Measurements from ENCODE around the gene NT5DC2.

NT5DC2 gene

DNA sequence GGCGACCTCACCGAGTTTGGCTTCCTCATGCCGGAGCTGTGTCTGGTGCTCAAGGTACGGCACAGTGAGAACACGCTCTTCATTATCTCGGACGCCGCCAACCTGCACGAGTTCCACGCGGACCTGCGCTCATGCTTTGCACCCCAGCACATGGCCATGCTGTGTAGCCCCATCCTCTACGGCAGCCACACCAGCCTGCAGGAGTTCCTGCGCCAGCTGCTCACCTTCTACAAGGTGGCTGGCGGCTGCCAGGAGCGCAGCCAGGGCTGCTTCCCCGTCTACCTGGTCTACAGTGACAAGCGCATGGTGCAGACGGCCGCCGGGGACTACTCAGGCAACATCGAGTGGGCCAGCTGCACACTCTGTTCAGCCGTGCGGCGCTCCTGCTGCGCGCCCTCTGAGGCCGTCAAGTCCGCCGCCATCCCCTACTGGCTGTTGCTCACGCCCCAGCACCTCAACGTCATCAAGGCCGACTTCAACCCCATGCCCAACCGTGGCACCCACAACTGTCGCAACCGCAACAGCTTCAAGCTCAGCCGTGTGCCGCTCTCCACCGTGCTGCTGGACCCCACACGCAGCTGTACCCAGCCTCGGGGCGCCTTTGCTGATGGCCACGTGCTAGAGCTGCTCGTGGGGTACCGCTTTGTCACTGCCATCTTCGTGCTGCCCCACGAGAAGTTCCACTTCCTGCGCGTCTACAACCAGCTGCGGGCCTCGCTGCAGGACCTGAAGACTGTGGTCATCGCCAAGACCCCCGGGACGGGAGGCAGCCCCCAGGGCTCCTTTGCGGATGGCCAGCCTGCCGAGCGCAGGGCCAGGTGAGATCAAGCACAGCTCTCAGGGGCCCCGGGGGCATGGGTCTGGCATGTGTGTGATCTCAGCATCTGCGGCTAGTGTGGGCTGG lies 45.6 kb downstream of the NT5DC2 start:
- DNase-seq (ENCODE audit: low spot score), result no peak

DNA sequence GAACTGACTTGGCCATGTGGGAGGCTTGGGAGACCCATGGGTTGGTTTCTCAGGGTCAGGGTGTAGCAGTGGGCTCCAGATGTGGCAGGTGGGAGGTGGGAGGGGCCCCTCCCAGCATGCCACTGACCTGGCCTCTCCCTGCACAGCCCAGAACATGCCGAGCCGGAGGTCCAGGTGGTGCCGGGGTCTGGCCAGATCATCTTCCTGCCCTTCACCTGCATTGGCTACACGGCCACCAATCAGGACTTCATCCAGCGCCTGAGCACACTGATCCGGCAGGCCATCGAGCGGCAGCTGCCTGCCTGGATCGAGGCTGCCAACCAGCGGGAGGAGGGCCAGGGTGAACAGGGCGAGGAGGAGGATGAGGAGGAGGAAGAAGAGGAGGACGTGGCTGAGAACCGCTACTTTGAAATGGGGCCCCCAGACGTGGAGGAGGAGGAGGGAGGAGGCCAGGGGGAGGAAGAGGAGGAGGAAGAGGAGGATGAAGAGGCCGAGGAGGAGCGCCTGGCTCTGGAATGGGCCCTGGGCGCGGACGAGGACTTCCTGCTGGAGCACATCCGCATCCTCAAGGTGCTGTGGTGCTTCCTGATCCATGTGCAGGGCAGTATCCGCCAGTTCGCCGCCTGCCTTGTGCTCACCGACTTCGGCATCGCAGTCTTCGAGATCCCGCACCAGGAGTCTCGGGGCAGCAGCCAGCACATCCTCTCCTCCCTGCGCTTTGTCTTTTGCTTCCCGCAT lies 46.4 kb downstream of the NT5DC2 start:
- no peak for DNase-seq (ENCODE audit: low spot score)

DNA sequence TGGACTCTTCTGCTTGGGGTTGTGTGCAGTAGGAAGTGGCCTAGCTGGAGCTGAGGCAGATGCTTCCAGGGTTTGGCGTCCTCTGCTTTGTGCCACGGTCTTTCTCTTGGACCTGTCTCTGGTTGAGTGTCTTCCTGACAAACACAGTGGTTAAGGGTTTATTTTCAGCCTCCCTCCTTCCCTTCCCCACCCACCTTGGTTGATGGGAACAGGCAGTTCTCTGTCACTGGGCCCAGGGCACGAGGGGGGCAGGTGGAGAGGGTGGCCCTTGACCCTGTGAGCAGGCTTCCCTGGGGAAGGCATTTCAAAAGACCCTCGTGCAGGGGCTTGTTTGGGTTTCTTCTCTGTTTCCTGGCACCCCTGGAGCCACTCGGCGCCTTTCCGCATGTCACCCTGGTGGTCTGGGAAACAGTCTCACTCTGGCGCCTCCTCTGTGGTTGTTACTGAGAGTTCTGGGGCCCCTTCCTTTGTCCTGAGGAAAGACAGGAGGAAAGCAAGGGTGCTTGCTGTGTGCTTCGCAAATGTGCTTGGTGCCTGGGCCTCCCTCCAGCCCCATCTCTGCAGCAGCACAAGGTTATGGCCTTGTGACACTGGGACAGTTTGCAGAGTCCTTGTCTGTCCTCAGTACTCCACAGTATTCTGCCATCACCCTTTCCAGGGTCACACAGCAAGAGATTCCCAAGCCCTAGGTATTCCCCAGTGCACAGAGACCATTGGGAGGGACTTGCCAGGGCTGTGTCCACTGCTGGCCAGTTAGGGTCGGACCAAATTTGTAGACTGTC lies 48.8 kb downstream of the NT5DC2 start:
- no peak for DNase-seq (ENCODE audit: low spot score)

DNA sequence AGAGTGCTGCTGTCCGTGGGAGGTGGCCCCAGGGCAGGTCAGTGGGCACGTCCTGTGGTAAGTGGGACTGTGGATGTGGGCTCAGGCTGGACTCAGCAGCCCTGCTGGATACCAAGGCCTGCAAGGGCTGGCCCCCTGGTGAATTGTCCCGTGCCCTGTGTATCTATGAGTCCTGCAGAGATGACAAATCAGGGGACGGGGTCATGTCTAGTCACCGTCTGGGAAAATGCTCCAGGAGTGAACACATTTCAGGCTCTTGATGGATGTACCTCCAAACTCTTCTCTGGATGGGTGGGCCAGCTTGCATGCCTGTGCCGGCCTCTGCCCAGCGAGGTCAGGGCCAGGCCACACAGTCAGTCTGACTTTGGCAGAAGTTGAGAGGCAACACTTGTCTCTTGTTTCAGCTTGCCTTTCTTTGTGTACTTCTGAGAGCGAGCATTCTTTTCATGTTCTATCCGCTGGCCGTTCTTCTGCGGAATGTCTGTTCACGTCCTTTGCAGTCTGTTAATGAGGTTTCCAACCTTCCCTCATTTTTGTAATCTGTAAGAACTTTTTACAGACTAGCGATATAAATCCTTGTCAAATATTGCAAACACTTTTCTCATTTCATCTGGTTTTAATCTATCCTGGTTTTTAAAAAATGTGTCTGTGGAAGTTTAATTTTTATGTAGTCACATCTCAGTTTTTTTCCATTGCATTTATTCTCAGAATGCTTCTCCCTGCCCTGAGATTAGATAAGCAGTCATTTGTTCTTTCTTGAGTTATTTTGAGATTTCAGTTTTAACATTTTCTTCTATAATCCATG lies 49.9 kb downstream of the NT5DC2 start:
- DNase-seq (ENCODE audit: low spot score), result peak; percentile 66

DNA sequence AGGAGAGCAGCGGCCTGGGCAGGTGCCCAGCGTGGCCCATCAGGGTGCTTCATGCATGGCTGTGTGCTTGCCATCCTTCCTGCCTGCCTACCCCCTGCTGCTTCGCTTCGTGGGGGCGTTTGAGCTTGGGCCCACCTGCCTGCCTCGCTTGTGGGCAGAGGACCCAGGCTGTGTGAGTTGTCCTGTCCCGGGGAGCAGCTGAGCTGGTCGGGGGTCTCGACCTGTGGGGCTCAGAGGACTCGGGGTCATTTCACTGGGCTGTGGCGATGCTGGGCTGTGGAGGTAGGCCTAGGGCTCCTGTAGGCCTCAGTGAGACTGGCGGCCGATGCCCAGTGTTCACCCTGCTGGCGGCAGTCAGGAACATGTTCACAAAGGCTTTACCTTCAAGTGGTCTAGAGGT lies 50.6 kb downstream of the NT5DC2 start:
- DNase-seq (ENCODE audit: low spot score), result no peak

DNA sequence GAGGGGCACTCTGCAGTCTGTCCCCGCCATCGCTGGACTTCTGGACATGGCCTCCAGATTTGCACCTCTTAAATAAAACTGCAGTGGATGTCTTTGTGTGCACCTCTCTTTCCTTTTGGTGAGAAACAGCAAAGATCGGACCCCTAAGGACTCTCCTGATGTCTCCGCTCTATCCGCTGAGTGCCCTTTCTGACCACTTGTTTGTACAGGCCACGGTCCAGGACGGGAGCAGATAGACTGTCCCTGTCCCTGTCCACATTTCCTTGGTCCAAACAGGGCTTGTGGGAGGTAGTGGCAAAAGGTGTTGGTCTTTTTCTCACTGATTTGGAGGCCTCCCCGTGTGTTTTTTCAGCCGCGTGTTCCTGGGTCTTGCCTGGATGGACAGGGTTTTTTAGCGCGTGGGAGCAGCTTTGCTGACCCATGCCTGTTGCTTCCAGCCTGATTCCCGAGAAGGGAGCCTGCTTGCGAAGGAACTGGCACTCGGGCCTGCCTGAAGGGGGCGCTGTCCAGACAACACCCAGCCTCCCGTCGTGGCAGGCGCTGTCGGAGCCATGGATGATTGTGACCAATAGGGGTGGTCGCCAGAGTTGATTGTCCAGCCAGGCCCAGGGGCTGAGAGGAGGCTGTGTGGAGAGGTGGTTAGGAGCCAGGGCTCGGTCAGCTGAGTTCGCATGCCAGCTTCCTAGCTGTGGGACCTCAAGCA lies 51.7 kb downstream of the NT5DC2 start:
- no peak for DNase-seq (ENCODE audit: low spot score)

DNA sequence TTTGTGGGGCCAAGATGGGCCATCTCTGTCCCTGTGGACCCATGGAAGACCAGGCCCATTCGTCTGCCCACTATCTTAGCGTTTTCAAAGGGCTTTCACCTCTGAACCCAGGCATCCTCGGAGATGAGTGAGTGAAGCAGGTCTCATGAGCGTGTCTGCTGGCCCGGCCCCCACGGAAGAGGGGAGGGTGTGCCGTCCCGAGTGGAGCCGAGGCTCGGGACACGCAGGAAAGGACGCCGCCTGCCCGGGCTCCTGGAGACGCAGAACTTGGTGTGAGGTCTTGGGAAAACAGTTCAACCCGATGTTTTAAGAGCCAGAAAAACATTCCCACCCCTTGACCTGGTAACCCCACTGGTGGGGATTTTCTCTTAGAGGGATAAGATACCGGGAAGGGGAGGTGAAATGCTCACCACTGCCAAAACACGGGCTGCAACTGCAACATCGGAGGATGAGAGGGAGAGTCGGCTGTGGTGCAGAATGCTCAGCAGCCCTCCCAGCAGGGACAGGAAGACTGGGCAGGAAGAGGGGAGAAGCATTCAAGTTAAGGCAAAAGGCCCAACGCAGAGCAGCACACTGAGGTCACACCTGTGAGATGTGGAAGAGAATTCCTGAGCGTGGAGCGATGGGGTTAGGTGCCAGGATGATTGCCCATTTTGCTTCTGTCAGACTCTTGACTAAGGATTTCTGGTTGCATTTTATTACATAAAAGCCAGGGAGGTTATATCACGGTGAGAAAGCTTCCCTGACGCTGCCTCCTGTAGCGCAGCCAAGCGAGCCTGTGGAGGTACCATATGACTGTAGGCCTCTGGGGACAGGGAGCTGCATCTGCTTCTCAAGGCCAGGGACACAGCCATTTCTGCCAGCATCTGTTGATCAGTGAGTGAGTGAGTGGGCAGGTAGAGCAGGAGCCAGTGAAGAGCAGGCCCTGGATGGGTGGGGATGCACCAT lies 52.6 kb downstream of the NT5DC2 start:
- DNase-seq (ENCODE audit: low spot score), result no peak

DNA sequence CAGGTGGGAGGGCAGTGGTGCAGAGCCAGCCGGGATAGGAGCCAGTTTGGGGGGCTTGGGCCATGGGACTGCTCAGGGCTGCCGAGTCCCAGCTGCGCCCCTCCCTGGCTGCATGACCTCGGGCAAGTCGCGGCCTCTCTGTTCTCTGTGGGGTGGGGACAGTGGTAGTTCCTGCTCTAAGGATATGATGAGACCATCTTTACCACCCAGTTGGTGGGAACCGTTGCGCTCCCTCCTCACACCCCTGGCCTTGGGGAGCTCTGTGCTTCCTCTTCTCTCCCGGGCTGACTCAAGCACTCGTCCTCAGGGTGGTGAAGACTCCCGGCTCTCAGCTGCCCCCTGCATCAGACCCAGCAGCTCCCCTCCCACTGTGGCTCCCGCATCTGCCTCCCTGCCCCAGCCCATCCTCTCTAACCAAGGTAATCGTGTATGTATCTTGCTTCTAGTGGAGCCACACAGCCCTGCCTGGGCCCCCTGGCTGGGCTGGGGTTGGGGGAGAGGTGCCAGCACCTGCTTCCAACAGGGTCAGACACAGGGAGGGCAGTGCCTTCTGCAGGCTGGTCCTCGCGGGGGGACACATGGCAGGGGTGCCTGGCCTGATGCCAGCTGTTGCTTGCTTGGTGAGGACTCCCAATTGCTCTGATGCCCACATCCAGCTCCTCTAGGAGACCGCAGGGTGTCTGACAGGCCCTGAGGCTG lies 53.6 kb downstream of the NT5DC2 start:
- DNase-seq (ENCODE audit: low spot score), result no peak

DNA sequence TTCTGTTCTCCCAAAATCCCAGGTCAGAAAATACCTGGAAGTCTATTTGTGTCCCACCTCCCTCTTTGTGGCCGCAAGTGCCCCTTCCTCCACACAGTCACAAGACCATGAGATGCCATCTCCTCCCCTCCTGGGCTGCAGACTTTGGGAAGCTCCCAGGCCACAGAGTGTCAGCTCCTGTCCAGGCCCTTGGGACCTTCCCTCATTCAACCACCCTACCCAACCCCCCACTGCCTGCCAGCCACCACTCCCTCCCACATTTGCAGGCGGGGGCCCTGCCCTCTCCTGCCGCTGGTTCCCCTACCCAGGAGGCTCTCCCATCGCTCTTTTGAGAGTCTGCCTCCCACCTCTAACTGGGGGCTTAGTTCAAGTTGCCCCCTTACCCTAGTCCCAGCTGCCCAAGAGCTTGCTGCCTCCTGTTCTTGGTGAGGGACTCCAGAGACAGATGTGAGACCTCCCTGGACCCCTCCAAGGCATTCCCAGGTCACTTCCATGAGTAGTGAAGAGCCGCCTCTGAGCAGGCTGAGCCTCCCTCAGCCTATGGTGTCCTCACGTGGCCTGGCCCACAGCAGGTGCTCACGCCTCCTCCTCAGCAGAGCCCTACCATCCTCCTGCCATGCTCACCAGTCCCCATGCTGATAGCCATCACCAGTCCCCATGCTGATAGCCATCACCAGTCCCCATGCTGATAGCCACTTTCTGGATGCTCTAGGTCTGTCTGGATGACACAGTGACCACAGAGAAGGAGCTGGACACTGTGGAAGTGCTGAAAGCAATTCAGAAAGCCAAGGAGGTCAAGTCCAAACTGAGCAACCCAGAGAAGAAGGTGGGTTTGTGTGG lies 54.4 kb downstream of the NT5DC2 start:
- no peak for DNase-seq (ENCODE audit: low spot score)

DNA sequence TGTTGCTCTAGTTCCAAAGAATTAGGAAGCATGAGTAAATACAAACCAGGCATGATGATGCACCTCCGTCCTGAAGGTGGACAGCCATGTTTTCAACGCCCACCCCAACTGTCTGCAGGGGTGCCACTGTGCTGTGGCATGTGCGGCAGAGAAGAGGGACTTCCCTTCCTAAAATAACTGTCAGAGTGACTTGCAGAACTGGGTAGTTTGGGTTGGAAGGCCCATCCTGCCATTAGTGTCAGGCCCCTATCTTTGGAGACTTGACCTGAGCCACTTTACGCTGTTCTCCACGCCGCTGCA lies 55.9 kb downstream of the NT5DC2 start:
- DNase-seq (ENCODE audit: low spot score), result no peak

DNA sequence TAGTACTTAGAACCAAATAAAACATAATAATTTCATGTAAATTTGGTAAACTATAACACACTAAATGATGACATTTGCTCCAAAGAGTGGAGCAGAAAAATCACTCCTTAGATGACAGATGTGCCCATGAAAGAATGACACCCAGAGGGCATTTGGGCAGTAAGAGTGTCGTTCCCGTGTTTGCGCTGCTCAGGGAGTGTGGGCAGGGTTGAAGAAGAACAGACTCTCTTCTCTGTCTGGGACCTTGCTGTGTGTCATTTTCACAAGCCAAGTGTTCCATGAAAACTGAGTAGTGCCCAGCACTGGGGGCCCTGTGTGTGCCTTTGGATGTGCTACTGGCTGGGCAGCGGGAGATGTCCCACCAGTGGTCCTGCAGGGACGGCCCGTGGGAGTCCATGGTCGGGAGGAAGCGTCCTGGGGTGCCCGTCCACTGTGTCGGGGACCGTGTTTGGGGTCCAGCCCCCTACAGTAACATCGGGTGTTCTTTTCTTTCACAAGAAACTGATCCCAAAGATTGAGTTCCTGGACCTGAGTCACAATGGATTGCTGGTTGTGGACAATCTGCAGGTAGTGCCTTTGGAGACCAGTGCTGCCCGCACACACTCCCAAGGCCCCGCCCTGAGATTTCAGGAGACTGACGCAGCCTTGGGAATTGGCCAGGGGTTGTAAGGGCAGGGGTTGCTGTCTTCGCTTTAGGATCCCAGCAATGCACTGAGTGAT lies 56.4 kb downstream of the NT5DC2 start:
- DNase-seq (ENCODE audit: low spot score), result no peak
